Tibial artery (tissue), 4 donors: ENCODE data around the gene ADAM15.

Experiments used
- DNase-seq, 2 donors: peaks; one replicate each; pipeline ENCODE4 v3.0.0-alpha.2; 2019
- H3K27ac ChIP-seq, 2 donors: fragments of 200-600 bp; sonication (generic) in 1 of 2; 1 replicate in 1 of 2; 2 replicates in 1 of 2; pipeline ENCODE4 v1.5.1; 2018 to 2019; ENCODE audit warnings: mild to moderate bottlenecking in 1 of 2
- H3K27me3 ChIP-seq, 2 donors: fragments of 200-600 bp; sonication (generic) in 1 of 2; one replicate each; pipeline versions ENCODE4 v1.5.1 to v1.6.0; 2016 to 2019
- H3K36me3 ChIP-seq, 3 donors: fragments of 200-600 bp; sonication (generic) in 2 of 3; one replicate each; pipeline ENCODE4 v1.5.1; 2016 to 2019; ENCODE audit warnings: mild to moderate bottlenecking in 2 of 3
- H3K4me1 ChIP-seq, 4 donors: fragments of 200-600 bp; sonication (generic) in 2 of 4; 1 replicate in 3 of 4; 2 replicates in 1 of 4; pipeline ENCODE4 v1.5.1; 2016 to 2019
- H3K4me3 ChIP-seq, 2 donors: fragments of 200-600 bp; sonication (generic) in 1 of 2; 1 replicate in 1 of 2; 2 replicates in 1 of 2; pipeline ENCODE4 v1.5.1; 2018 to 2019; ENCODE audit warnings: mild to moderate bottlenecking in 2 of 2
- H3K9me3 ChIP-seq, 3 donors: fragments of 200-600 bp; sonication (generic) in 1 of 3; one replicate each; pipeline ENCODE4 v1.5.1; 2016 to 2019
- intact Hi-C: fragments of 100-400 bp; cut with DNase I; formaldehyde crosslinking; loops from one replicate; pipeline ENCODE4 v1.15.0; 2023; ENCODE audit warnings: low total_unique reads
- TF ChIP-seq, protein P1 (sequence below), 2 experiments: fragments of 200-600 bp in 1 of 2; fragments of 450-650 bp in 1 of 2; IDR thresholded peaks; one replicate each; pipeline ENCODE4 v1.5.1; 2017 to 2019; ENCODE audit warnings: antibody characterized with exemption in 2 of 2, mild to moderate bottlenecking in 1 of 2, moderate library complexity in 1 of 2

Gene ADAM15

DNA sequence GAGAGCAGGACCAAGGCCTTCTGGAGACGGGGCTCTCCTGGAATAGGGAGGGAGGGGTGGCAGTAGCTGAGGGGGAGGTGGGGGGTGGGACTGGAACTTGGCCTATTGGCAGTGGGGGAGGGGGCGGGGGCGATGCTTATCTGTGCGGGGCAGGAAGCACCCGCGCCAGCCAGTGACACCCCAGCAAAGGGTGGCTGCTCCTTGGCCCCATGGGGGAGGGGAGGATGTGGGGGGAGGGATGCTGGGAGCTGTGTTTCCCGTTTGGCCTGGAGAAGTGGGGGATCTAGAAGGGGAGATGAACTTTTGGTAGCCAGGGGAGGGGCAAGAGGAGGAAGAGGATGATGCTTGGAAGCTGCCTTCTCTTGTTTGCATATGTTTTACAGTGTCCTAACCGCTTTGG is 37.5 kb upstream of the ADAM15 start:
- peaks cover 0 to 67% (median 40%) of the 10 kb centered on the region in 4 donors for H3K4me1 ChIP-seq
- DNase-seq: no peak
- peak overlapping the region in 1 of 2 donors; percentile 65 for H3K27ac ChIP-seq

DNA sequence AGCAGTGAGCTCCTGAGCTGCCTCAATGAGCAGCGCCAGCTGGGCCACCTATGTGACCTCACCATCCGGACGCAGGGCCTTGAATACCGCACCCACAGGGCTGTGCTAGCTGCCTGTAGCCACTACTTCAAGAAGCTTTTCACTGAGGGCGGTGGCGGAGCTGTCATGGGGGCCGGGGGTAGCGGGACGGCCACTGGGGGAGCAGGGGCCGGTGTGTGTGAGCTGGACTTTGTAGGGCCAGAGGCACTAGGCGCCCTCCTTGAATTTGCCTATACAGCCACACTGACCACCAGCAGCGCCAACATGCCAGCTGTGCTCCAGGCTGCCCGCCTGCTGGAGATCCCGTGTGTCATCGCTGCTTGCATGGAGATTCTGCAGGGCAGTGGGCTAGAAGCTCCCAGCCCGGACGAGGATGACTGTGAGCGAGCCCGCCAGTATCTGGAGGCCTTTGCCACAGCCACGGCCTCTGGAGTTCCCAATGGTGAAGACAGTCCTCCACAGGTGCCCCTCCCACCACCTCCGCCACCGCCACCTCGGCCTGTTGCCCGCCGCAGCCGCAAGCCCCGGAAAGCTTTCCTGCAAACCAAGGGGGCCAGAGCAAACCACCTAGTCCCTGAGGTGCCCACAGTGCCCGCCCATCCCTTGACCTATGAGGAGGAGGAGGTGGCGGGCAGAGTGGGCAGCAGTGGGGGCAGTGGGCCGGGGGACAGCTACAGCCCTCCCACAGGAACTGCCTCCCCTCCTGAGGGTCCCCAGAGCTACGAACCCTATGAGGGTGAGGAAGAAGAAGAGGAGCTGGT is 36.2 kb upstream of the ADAM15 start:
- H3K4me3 ChIP-seq: no peak overlapping the region
- TF ChIP-seq, protein P1, sequence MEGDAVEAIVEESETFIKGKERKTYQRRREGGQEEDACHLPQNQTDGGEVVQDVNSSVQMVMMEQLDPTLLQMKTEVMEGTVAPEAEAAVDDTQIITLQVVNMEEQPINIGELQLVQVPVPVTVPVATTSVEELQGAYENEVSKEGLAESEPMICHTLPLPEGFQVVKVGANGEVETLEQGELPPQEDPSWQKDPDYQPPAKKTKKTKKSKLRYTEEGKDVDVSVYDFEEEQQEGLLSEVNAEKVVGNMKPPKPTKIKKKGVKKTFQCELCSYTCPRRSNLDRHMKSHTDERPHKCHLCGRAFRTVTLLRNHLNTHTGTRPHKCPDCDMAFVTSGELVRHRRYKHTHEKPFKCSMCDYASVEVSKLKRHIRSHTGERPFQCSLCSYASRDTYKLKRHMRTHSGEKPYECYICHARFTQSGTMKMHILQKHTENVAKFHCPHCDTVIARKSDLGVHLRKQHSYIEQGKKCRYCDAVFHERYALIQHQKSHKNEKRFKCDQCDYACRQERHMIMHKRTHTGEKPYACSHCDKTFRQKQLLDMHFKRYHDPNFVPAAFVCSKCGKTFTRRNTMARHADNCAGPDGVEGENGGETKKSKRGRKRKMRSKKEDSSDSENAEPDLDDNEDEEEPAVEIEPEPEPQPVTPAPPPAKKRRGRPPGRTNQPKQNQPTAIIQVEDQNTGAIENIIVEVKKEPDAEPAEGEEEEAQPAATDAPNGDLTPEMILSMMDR (IDR thresholded peaks at IDR 0.05): no peak
- H3K27me3 ChIP-seq: no peaks in the 10 kb centered on the region
- intact Hi-C loops: loop anchor here (5.0 kb wide), 1 partner anchor 53 kb away; the partner anchor contains the start of gene PYGO2
- H3K9me3 ChIP-seq: no peaks in the 10 kb centered on the region
- H3K27ac ChIP-seq: no peak overlapping the region
- peaks cover 0 to 43% (median 24%) of the 10 kb centered on the region in 3 donors for H3K36me3 ChIP-seq
- peak in 1 of 2 donors; percentile 69 for DNase-seq
- peaks cover 0 to 55% (median 38%) of the 10 kb centered on the region in 4 donors for H3K4me1 ChIP-seq

More for the DNA sequence above, 37.5 kb upstream of the ADAM15 start:
- Histone ChIP-seq H3K36me3 (peaks cover 0 to 43% (median 24%) of the 10 kb centered on the region in 3 donors), H3K9me3 (no peaks in the 10 kb centered on the region), H3K27me3 (no peaks in the 10 kb centered on the region), H3K4me3 (no peak overlapping the region)
- TF ChIP-seq, protein P1 (IDR thresholded peaks at IDR 0.05): no peak
- intact Hi-C loops: no loop called here

DNA sequence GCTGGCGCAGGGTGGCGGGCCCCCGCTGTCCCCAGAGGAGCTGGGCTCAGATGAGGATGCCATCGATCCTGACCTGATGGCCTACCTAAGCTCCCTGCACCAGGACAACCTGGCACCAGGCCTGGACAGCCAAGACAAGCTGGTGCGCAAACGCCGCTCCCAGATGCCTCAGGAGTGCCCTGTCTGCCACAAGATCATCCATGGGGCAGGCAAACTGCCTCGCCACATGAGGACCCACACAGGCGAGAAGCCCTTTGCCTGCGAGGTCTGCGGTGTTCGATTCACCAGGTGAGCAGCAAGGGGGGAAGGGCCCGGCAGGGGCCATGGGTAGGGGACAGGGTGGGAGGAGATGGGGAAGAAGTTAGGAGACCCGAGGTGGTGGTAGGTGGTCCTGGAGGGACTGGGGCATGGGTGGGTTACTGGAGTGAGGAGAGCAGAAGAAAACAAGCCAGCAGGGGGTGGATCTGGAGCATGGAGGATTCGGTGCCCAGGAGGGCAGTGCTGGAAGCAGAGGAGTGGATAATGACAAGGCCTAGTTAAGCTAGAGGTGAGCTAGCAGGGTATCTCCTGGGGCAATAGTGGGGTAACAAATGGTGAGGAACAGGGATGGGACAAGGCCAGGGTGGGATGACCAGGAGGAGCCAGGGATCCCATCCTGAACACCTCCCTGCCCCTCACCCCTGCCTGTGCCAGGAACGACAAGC is 35.4 kb upstream of the ADAM15 start:
- DNase-seq: no peak
- Histone ChIP-seq H3K36me3 (peaks cover 0 to 43% (median 24%) of the 10 kb centered on the region in 3 donors), H3K9me3 (no peaks in the 10 kb centered on the region), H3K27me3 (no peaks in the 10 kb centered on the region), H3K4me3 (no peak overlapping the region), H3K27ac (peak overlapping the region in 1 of 2 donors; percentile 83), H3K4me1 (peaks cover 0 to 47% (median 35%) of the 10 kb centered on the region in 4 donors)
- intact Hi-C loops: loop anchor here (5.0 kb wide), 1 partner anchor 53 kb away; the partner anchor contains the start of gene PYGO2
- TF ChIP-seq, protein P1 (IDR thresholded peaks at IDR 0.05): no peak

DNA sequence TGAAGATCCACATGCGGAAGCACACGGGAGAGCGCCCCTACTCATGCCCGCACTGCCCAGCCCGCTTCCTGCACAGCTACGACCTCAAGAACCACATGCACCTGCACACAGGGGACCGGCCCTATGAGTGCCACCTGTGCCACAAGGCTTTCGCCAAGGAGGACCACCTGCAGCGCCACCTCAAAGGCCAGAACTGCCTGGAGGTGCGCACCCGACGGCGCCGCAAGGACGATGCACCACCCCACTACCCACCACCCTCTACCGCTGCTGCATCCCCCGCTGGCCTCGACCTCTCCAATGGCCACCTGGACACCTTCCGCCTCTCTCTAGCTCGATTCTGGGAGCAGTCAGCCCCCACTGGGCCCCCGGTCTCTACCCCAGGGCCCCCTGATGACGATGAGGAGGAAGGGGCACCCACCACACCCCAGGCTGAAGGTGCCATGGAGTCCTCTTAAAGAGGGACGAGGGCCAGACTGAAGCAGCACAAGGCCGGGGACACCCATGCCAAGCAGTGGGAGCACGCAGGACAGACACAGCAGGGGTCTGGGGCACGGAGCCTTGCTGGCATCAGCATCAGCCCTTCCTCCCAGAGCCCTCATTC is 34.8 kb upstream of the ADAM15 start:
- Histone ChIP-seq H3K9me3 (no peaks in the 10 kb centered on the region), H3K27me3 (no peaks in the 10 kb centered on the region), H3K4me3 (no peak overlapping the region), H3K27ac (peak overlapping the region; percentile 83 to 88), H3K4me1 (peaks cover 0 to 41% (median 34%) of the 10 kb centered on the region in 4 donors), H3K36me3 (peaks cover 0 to 37% (median 24%) of the 10 kb centered on the region in 3 donors)
- intact Hi-C loops: loop anchor here (5.0 kb wide), 1 partner anchor 54 kb away; the partner anchor contains the start of gene PYGO2
- DNase-seq: no peak
- TF ChIP-seq, protein P1 (IDR thresholded peaks at IDR 0.05): no peak
